ENCODE measurements around the gene MICAL3.

MICAL3 gene

GRCh38 chr22:17860220-17860965 is 164.0 kb downstream of the MICAL3 start:
- FAIRE-seq = no peak

GRCh38 chr22:17858033-17858432 is 166.3 kb downstream of the MICAL3 start:
- no peak for FAIRE-seq

GRCh38 chr22:17855572-17856290 is 168.6 kb downstream of the MICAL3 start:
- FAIRE-seq = no peak

GRCh38 chr22:17853073-17853472 is 171.3 kb downstream of the MICAL3 start:
- FAIRE-seq = no peak

- FAIRE-seq = no peak
Observed at GRCh38 chr22:17851759-17852158, 172.6 kb downstream of the MICAL3 start.

GRCh38 chr22:17847360-17848078 is 176.8 kb downstream of the MICAL3 start:
- no peak for FAIRE-seq

- no peak for FAIRE-seq
Observed at GRCh38 chr22:17846326-17846992, 177.9 kb downstream of the MICAL3 start.

GRCh38 chr22:17845790-17846189 is 178.6 kb downstream of the MICAL3 start:
- no peak for FAIRE-seq

- FAIRE-seq = no peak
Observed at GRCh38 chr22:17845327-17845726, 179.0 kb downstream of the MICAL3 start.

GRCh38 chr22:17844150-17844549 is 180.2 kb downstream of the MICAL3 start:
- no peak for FAIRE-seq

GRCh38 chr22:17842386-17842785 is 182.0 kb downstream of the MICAL3 start:
- FAIRE-seq = no peak

GRCh38 chr22:17841836-17842235 is 182.5 kb downstream of the MICAL3 start:
- FAIRE-seq = no peak

GRCh38 chr22:17838180-17838865 is 186.0 kb downstream of the MICAL3 start:
- FAIRE-seq = no peak

- FAIRE-seq = no peak
Observed at GRCh38 chr22:17836992-17837742, 187.2 kb downstream of the MICAL3 start.

GRCh38 chr22:17835256-17835655 is 189.1 kb downstream of the MICAL3 start:
- no peak for FAIRE-seq

GRCh38 chr22:17833489-17833888 is 190.9 kb downstream of the MICAL3 start:
- no peak for FAIRE-seq

GRCh38 chr22:17832665-17833064 is 191.7 kb downstream of the MICAL3 start:
- FAIRE-seq = no peak

- FAIRE-seq = no peak
Observed at GRCh38 chr22:17831501-17832251, 192.7 kb downstream of the MICAL3 start.

- FAIRE-seq = no peak
Observed at GRCh38 chr22:17830043-17830961, 194.1 kb downstream of the MICAL3 start.

- no peak for FAIRE-seq
Observed at GRCh38 chr22:17829695-17830042, 194.7 kb downstream of the MICAL3 start.

All from TTC549 (cell line).